Superior temporal gyrus (tissue), 1 donor: ENCODE data around the gene GIMAP8.

Source experiments
- DNase-seq: peaks from one replicate; pipeline ENCODE4 v3.0.0-alpha.2; 2016; ENCODE audit errors: extremely low spot score

The GIMAP8 gene

DNA sequence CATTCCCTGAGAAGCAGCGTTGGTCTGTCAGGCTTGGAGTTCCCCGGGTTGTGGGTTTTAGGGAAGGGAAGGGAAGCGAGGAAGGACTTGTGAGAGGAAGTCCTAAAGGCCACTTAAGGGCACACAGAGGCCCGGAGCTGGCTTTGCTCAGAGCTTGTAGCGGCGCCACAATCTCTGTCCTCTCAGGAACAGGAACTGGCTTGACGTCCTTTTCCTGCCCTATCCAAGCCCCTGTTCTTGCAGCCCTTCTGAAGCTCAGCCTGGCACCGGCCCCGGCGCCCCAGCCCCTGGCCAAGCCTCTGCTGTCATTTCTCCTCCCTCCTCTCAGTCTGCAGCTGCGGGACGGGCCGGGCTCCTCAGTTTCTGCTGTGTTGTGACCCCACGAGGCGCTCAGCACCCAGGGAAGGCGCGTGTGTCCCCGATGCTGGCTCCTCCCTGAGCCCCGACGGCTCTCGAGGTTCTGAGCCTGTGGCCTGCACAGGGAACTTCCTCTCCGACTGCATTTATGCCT lies at the start of gene GIMAP8:
Gene GIMAP8, plus strand, starts transcription at position 140 of the 511 bp plus-strand sequence. CDS start 16,069 bp downstream, outside the sequence.
- no peak for DNase-seq

DNA sequence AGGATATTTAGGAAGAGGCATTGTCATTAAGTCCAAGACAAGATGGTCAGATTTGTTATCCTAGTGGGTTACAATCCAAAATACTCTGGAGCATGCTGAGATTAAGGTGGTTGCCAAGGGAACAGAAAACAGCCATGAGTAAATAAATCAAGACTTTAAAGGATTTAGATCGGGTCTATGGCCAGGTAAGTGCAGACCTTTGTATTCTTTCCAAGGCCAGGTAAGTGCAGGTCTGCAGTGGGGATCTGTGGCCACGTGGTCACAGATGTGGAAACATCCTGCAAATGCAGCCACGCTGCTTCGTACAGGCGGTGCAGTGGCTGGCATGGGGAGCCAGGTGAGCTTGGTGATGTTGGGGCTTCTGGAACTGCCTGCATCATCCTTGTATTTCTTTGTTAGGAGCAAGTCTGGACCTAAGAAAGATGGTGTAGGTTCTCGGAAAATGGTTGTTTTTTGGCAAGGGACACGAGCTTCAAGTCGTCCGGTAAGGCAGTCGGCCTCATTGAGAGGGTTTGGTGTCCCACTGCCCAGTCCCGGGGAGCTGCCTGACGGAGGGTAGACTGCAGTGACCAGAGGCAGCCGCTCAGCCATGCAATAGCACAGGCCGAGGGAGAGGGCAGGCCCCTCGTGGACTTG lies 49.5 kb upstream of the GIMAP8 start:
- DNase-seq, result no peak

GRCh38 chr7:150401424-150401790 lies 49.0 kb upstream of the GIMAP8 start:
- no peak for DNase-seq

DNA sequence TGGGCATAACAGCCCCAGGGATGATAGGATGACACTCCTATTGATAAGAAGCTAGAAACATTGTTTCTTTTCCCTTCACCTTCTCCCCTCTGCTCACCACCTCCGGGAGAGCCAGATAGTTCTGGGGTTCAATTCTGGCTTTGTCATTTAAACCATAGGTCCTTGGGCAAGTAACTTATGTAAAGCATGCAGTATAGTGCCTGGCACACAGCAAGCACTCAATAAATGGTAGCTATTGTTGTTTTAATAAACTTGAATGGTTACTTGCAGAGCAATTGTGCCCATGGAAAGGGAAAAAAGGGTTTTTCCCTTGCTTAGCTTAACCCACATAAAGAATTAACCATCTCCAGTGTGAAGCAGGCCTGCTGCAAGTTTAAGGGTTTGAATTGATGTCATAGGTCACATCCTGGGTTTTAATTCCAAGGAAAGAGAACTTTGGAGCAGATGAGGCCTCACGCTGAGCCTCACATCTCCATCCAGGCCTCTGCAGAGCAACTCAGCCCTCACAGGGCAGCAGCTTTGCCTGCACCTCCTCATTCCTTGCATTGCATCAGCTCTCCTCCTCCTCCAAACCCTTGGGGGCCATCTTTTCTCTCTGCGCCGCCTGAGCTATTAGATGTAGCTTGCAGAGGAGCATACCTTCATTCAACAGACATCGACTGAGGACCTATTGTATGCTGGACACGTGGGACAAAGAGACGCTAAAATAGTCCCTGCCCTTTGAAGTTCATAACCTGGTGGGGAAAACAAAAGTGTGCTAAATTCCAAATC lies 48.4 kb upstream of the GIMAP8 start:
- DNase-seq, result no peak

DNA sequence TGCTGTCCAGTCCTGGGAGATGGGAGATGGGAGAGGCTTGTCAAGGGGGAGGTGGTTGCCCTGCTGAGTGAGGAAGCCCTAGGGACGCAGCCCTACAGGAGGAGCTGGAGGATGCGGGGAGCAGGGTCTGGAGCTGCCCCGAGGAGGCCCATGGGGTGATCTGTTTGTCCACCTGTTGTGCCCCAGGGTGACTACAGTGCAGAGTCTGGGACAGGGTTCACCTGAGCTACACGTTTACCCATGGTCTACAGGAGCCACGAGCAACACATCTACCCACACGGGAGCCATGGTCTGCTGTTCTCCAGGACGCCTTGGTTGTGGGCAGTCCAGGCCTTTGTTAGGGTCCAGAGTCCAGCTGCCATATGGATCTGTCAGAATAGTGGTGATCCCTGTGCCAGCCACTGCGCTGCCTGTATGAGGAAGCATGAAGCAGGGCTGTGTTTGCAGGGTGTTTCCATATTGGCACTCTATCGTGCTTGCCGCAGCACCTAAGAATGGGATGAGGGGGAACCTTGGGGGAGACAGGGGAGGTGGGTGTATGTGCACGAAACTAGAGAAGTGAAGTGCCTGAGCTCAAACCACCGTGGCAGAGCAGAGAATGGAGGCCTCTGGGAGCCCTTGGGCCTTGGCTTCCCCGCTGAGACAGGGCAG lies 47.6 kb upstream of the GIMAP8 start:
- no peak for DNase-seq

DNA sequence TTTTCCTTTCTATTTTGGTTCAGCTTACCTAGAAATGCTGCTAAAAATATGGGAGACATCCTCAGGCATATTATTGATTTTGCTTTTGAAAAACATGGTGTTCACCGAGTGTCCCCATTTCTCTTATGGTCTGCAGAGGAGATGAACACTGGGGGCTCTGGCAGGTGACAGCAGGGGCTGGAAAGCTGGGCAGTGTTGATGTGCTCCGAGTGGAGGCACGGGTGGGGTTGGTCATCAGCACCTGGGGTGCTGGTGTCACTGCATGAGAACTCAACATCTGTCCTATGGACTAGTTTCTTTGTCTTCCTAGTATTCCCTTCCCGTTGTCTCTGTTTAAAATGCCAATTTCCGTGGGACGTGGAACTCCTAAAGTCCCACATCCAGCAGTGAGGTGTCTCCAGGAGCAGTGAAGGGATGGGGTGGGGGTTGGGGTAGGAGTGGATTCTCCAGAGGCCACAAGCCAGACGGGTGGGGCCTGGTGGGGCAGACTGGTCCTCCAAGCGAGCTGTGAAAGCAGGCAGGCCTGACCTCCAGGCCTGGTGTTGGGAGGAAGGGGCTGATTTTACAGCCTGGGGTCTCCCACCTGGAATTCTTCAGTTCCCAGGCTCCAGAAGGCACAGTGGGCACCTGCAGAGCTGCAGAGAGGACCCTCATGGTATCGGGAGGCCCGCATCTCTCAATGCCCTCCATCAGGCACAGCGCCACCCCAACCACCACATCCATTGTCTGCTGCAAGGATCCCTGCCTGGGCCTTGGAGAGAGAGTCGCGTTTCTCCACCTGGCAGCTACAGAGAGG lies 46.9 kb upstream of the GIMAP8 start:
- DNase-seq, result no peak

DNA sequence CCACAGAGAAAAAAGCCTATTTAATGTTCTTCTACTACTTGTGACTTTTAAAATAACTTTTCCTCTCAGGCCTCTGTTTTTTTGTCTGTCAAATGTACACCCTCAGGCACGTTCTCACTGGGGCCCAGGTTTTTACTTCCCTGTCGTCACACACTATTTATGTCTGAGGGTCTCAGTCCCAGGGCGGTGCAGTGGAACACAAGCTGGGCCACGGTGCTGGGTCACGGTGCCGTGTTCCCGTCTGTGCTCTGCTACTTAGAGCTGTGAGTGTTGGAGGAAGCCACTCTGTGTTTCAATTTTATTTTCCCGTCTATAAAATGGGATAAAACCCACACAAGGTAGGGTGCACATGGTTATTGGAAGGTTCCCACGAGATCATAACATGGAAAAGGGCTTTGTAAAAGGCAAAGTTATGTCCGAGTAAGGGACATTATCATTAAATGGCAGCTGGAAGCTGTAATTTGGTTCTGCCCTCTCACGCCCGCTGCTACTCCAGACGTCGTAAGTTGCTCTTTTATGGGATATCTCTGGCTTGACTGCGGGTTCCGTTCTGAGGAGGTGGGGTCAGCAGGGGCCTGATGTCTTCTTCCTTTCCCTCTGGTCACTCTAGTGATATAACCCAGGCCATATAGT lies 46.1 kb upstream of the GIMAP8 start:
- peak; percentile 40 for DNase-seq

DNA sequence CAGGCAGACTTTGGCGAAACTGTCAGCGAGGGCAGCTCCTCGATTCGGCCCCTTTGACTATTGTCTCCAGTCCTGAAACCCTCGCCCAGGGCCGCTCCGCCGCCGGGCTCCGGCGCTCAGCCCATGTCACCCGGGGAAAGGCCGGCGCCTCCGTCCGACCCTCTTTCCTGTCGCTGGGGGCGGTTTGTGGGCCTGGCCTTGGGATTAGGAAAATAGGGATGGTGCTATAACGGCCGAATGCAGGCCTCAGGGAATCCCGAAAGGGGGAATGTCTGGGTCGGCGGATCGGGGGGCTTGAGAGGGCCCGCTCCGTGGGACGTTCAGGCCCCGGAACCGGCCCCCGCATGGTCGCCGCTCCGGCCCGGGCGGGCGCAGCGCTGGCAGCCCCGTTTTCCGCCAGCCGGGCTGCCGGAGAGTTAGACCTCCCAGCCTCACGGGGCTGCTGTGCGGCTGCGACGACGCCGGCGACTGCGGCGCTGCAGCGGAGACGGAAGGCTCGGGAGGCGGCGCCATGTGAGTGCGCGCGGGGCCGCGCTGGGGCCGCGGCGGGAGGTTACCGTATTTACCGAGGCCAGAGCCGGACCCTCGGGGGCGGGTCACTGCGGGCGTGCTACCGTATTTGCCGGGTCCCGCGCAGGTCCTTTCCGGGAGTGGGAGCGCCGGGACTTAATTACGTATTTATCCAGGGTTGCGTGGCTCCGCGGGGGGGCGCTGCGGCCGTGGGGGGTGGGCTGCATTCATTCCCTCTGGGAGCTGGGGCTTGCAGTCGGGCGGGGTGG lies 45.4 kb upstream of the GIMAP8 start:
- peak; percentile 90 for DNase-seq

- no peak for DNase-seq
Observed at GRCh38 chr7:150405584-150406311, 44.7 kb upstream of the GIMAP8 start.

DNA sequence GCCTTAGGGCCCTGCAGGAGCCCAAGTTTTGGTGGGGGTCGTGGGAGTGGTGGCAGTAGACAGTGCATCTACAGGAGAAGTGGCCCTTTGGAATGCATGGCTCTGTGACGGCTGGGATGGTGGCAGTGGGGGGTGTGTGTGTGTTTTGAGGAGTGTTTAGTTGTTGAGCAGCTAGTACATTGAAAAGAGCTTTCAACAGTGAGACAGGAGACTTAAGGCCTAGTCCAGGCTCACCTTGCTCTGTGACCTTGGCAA lies 44.2 kb upstream of the GIMAP8 start:
- no peak for DNase-seq

- no peak for DNase-seq
Observed at GRCh38 chr7:150406567-150407421, 43.6 kb upstream of the GIMAP8 start.

DNA sequence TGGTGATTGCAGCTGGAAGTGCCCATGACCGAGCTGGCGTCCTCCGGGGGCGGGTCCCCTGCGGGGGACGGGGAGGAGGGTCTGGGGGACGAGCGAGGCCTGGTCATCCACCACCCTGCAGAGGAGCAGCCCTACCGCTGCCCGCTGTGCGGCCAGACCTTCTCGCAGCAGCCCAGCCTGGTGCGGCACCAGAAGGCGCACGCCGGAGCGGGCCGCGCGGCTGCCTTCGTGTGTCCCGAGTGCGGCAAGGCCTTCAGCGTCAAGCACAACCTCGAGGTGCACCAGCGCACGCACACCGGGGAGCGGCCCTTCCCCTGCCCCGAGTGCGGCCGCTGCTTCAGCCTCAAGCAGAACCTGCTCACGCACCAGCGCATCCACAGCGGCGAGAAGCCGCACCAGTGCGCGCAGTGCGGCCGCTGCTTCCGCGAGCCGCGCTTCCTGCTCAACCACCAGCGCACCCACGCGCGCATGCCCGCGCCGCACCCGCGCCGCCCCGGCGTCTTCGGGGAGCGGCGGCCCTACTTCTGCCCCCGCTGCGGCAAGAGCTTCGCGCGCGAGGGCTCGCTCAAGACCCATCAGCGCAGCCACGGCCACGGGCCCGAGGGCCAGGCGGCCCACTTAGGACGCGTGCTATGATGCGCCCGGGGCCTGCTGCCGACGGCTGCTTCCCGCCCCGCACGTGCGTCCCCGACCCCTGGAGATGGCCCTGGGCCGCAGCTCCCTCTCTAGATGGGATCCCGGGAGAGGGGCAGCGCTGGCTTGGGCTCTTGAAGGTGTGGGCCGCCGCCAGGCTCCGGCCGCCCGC lies 42.6 kb upstream of the GIMAP8 start:
- no peak for DNase-seq

- DNase-seq, result no peak
Observed at GRCh38 chr7:150408393-150409299, 41.8 kb upstream of the GIMAP8 start.

DNA sequence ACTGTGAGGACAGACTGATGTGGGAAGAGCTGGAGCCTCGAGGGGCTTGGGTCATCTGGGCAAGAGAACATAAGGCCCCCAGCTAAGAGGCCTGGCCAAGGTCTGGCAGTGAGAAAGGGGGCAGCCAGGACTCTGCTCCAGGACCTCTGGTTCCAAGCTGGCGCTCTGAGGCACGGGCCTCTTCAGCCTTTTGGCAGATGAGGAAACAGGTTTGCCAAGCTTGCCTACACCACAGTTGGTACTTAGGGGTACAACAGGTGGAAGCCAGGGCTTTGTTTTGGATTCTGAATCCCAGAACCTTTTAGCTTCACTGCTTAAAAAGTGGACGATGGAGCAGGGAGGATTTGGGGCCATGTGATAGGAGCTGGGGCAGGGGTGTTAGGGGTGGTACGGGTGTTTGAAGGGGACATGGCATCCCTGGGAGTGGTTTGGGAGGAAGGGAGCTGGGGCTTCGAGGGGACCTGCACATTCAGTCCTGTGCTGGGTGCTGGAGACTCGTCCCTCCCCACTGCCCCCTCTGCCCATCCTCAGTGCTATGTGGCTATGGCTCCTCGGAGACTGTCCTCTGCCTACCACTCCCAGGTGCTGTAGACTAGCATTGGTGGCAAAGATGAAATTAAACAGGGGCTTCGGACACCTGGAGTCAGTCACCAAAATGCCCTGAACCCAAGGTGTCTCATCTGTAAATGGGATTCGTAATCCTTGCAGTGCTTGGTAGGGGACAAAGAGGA lies 41.0 kb upstream of the GIMAP8 start:
- DNase-seq, result no peak

- no peak for DNase-seq
Observed at GRCh38 chr7:150410131-150410530, 40.3 kb upstream of the GIMAP8 start.

DNA sequence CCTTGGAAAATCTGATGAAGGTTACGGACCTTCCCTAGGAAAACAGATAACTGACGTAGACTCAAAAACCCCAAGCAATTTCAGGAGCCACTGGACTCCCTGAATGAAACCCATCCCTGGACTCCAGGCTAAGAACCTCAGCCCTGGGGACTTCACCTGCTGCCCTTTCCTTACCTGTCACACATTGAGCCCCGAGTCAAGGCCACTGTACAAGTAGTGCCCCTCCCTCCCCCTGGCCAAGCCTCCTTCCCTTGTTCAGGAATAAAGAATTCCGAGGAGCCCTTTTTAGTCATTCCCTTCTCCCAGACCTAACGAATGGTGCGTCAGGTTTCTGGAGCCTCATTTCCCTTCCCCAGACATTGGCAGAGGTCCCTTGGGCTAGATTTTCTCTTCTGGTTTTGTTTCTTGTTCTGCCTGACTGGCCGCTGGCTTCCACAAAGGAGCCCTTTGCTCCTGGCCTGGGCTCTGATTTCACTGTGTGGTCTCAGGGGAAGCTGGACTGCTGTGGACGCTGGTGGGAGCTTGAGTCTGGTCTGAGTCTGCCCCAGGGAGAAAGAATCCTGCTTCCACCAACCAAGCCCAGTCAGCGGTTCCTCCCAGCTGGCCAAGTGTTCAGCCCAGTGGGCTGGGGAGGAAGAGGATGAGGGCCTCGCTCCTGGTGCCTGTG lies 39.6 kb upstream of the GIMAP8 start:
- DNase-seq, result no peak
